BLaER1 (cell line): ENCODE data around the gene CAPZA2.

Source experiments
- H3K27ac ChIP-seq: shearing (Covaris generic); formaldehyde crosslinking; 2 replicates; pipeline ENCODE4 v1.8.1; 2022
- H3K27me3 ChIP-seq: shearing (Covaris generic); formaldehyde crosslinking; 2 replicates; pipeline ENCODE4 v1.8.1; 2022
- H3K36me3 ChIP-seq: shearing (Covaris generic); formaldehyde crosslinking; 2 replicates; pipeline ENCODE4 v1.8.1; 2022
- H3K4me1 ChIP-seq: shearing (Covaris generic); formaldehyde crosslinking; 2 replicates; pipeline ENCODE4 v1.8.1; 2022
- H3K4me2 ChIP-seq: shearing (Covaris generic); formaldehyde crosslinking; 2 replicates; pipeline ENCODE4 v1.8.1; 2022
- H3K4me3 ChIP-seq: shearing (Covaris generic); formaldehyde crosslinking; 2 replicates; pipeline ENCODE4 v1.8.1; 2022
- H3K9ac ChIP-seq: shearing (Covaris generic); formaldehyde crosslinking; 2 replicates; pipeline ENCODE4 v1.8.1; 2022
- H3K9me3 ChIP-seq: shearing (Covaris generic); formaldehyde crosslinking; 2 replicates; pipeline ENCODE4 v1.8.1; 2022
- H4K20me1 ChIP-seq: shearing (Covaris generic); formaldehyde crosslinking; 2 replicates; pipeline ENCODE4 v1.8.1; 2022
- Cebpa-rat ChIP-seq: shearing (Covaris generic); IDR thresholded peaks from 2 replicates; pipeline ENCODE4 v1.8.1; 2022

The CAPZA2 gene

GRCh38 chr7:116910383-116910782, 48.0 kb downstream of the CAPZA2 start:
- no peaks in the 10 kb centered on the region for H3K4me1 ChIP-seq
- H3K4me3 ChIP-seq: no peak overlapping the region
- no peak for TF ChIP-seq Cebpa-rat
- H3K36me3 ChIP-seq: peaks cover 86% of the 10 kb centered on the region
- H3K27ac ChIP-seq: no peak overlapping the region
- H3K4me2 ChIP-seq: no peak overlapping the region
- H3K9me3 ChIP-seq: peaks cover 9% of the 10 kb centered on the region; the same call in 1 of the 2 replicates
- no peak overlapping the region for H3K9ac ChIP-seq
- H3K27me3 ChIP-seq: no peaks in the 10 kb centered on the region
- 0 out of 2 replicates have a peak, but pooled peaks cover 5% of the 10 kb centered on the region for H4K20me1 ChIP-seq

- Histone ChIP-seq H3K4me3 (no peak overlapping the region), H3K36me3 (peaks cover 82% of the 10 kb centered on the region), H3K4me2 (no peak overlapping the region), H3K9me3 (peaks cover 9% of the 10 kb centered on the region; the same call in 1 of the 2 replicates), H3K4me1 (no peaks in the 10 kb centered on the region), H4K20me1 (0 out of 2 replicates have a peak, but pooled peaks cover 4% of the 10 kb centered on the region), H3K27ac (no peak overlapping the region), H3K27me3 (no peaks in the 10 kb centered on the region), H3K9ac (no peak overlapping the region)
- TF ChIP-seq Cebpa-rat: no peak
These were observed 49.4 kb downstream of the CAPZA2 start for GRCh38 chr7:116911801-116912200.

GRCh38 chr7:116912269-116912909, 50.0 kb downstream of the CAPZA2 start:
- no peak overlapping the region for H3K4me2 ChIP-seq
- no peaks in the 10 kb centered on the region for H3K4me1 ChIP-seq
- H3K9ac ChIP-seq: no peak overlapping the region
- H3K36me3 ChIP-seq: peaks cover 82% of the 10 kb centered on the region
- TF ChIP-seq Cebpa-rat: no peak
- H3K27me3 ChIP-seq: no peaks in the 10 kb centered on the region
- H3K27ac ChIP-seq: no peak overlapping the region
- H3K9me3 ChIP-seq: peaks cover 9% of the 10 kb centered on the region; the same call in 1 of the 2 replicates
- H3K4me3 ChIP-seq: no peak overlapping the region
- no peaks in the 10 kb centered on the region for H4K20me1 ChIP-seq

GRCh38 chr7:116918704-116919103, 56.3 kb downstream of the CAPZA2 start:
- TF ChIP-seq Cebpa-rat: no peak
- Histone ChIP-seq H4K20me1 (no peaks in the 10 kb centered on the region), H3K9me3 (no peaks in the 10 kb centered on the region)

GRCh38 chr7:116920359-116920758, 58.0 kb downstream of the CAPZA2 start:
- H3K36me3 ChIP-seq: peaks cover 57% of the 10 kb centered on the region
- H3K4me2 ChIP-seq: no peak overlapping the region
- H3K4me3 ChIP-seq: no peak overlapping the region
- no peaks in the 10 kb centered on the region for H3K9me3 ChIP-seq
- H3K27me3 ChIP-seq: no peaks in the 10 kb centered on the region
- H3K4me1 ChIP-seq: peaks cover 10% of the 10 kb centered on the region; the same call in 1 of the 2 replicates
- no peak overlapping the region for H3K27ac ChIP-seq
- no peaks in the 10 kb centered on the region for H4K20me1 ChIP-seq
- TF ChIP-seq Cebpa-rat: no peak
- no peak overlapping the region for H3K9ac ChIP-seq

More at GRCh38 chr7:116918704-116919103, 56.3 kb downstream of the CAPZA2 start:
- Histone ChIP-seq H3K4me3 (no peak overlapping the region), H3K9ac (no peak overlapping the region), H3K27me3 (no peaks in the 10 kb centered on the region), H3K4me2 (no peak overlapping the region), H3K36me3 (peaks cover 73% of the 10 kb centered on the region), H3K27ac (no peak overlapping the region), H3K4me1 (peaks cover 10% of the 10 kb centered on the region; the same call in 1 of the 2 replicates)

- no peak for TF ChIP-seq Cebpa-rat
- no peaks in the 10 kb centered on the region for H4K20me1 ChIP-seq
- H3K9me3 ChIP-seq: no peaks in the 10 kb centered on the region
- H3K4me2 ChIP-seq: no peak overlapping the region
- peaks cover 41% of the 10 kb centered on the region for H3K36me3 ChIP-seq
- no peak overlapping the region for H3K9ac ChIP-seq
- H3K4me1 ChIP-seq: peaks cover 10% of the 10 kb centered on the region; the same call in 1 of the 2 replicates
- H3K27me3 ChIP-seq: no peaks in the 10 kb centered on the region
- H3K27ac ChIP-seq: no peak overlapping the region
- no peak overlapping the region for H3K4me3 ChIP-seq
These were observed 60.2 kb downstream of the CAPZA2 start for GRCh38 chr7:116922545-116922944.

GRCh38 chr7:116924741-116925140, 62.4 kb downstream of the CAPZA2 start:
- no peak overlapping the region for H3K9ac ChIP-seq
- no peak overlapping the region for H3K4me2 ChIP-seq
- H4K20me1 ChIP-seq: no peaks in the 10 kb centered on the region
- H3K36me3 ChIP-seq: peaks cover 21% of the 10 kb centered on the region
- no peak overlapping the region for H3K27ac ChIP-seq
- peaks cover 10% of the 10 kb centered on the region; the same call in 1 of the 2 replicates for H3K4me1 ChIP-seq
- TF ChIP-seq Cebpa-rat: no peak
- no peaks in the 10 kb centered on the region for H3K9me3 ChIP-seq
- no peak overlapping the region for H3K4me3 ChIP-seq
- H3K27me3 ChIP-seq: no peaks in the 10 kb centered on the region

GRCh38 chr7:116929021-116929420, 66.6 kb downstream of the CAPZA2 start:
- no peak overlapping the region for H3K4me3 ChIP-seq
- no peaks in the 10 kb centered on the region for H4K20me1 ChIP-seq
- H3K9ac ChIP-seq: no peak overlapping the region
- no peak for TF ChIP-seq Cebpa-rat
- no peaks in the 10 kb centered on the region for H3K36me3 ChIP-seq
- no peaks in the 10 kb centered on the region for H3K9me3 ChIP-seq
- no peak overlapping the region for H3K4me2 ChIP-seq
- H3K27ac ChIP-seq: no peak overlapping the region
- H3K4me1 ChIP-seq: no peaks in the 10 kb centered on the region
- H3K27me3 ChIP-seq: no peaks in the 10 kb centered on the region

- Histone ChIP-seq H3K27ac (no peak overlapping the region), H3K4me3 (no peak overlapping the region), H3K4me2 (no peak overlapping the region), H4K20me1 (no peaks in the 10 kb centered on the region), H3K9me3 (no peaks in the 10 kb centered on the region), H3K27me3 (no peaks in the 10 kb centered on the region), H3K4me1 (no peaks in the 10 kb centered on the region), H3K36me3 (no peaks in the 10 kb centered on the region), H3K9ac (no peak overlapping the region)
- TF ChIP-seq Cebpa-rat: no peak
These were observed 67.8 kb downstream of the CAPZA2 start for GRCh38 chr7:116929914-116930913.

GRCh38 chr7:116932566-116932965, 70.2 kb downstream of the CAPZA2 start:
- H3K9ac ChIP-seq: no peak overlapping the region
- no peak overlapping the region for H3K4me3 ChIP-seq
- H3K27me3 ChIP-seq: no peaks in the 10 kb centered on the region
- H3K4me1 ChIP-seq: no peaks in the 10 kb centered on the region
- no peak for TF ChIP-seq Cebpa-rat
- H3K9me3 ChIP-seq: no peaks in the 10 kb centered on the region
- no peak overlapping the region for H3K4me2 ChIP-seq
- H3K27ac ChIP-seq: no peak overlapping the region
- no peaks in the 10 kb centered on the region for H3K36me3 ChIP-seq
- no peaks in the 10 kb centered on the region for H4K20me1 ChIP-seq
